Subcutaneous abdominal adipose tissue (tissue), 5 donors: ENCODE results near the gene DCC.

ENCODE experiments used
- H3K27ac ChIP-seq: one replicate; pipeline ENCODE4 v1.7.0; 2013; ENCODE audit warnings: low read depth, mild to moderate bottlenecking, inconsistent platforms, low read length, moderate library complexity
- H3K27me3 ChIP-seq, 5 donors: one replicate each; pipeline ENCODE4 v1.7.0; 2013; ENCODE audit warnings: low read length in 5 of 5, inconsistent platforms in 1 of 5; ENCODE audit not compliant: control insufficient read depth in 5 of 5, insufficient read depth in 4 of 5
- H3K36me3 ChIP-seq, 5 donors: one replicate each; pipeline ENCODE4 v1.7.0; 2013; ENCODE audit warnings: low read length in 5 of 5; ENCODE audit not compliant: control insufficient read depth in 5 of 5, insufficient read depth in 5 of 5
- H3K4me1 ChIP-seq, 5 donors: one replicate each; pipeline ENCODE4 v1.7.0; 2013; ENCODE audit warnings: low read length in 5 of 5, mild to moderate bottlenecking in 3 of 5, moderate library complexity in 1 of 5; ENCODE audit not compliant: control insufficient read depth in 5 of 5, insufficient read depth in 5 of 5
- H3K4me3 ChIP-seq, 5 donors: one replicate each; pipeline ENCODE4 v1.7.0; 2013; ENCODE audit warnings: low read length in 5 of 5, low read depth in 1 of 5
- H3K9ac ChIP-seq, 5 donors: one replicate each; pipeline ENCODE4 v1.7.0; 2013; ENCODE audit warnings: low read length in 5 of 5, mild to moderate bottlenecking in 4 of 5, moderate library complexity in 3 of 5
- H3K9me3 ChIP-seq, 5 donors: one replicate each; pipeline ENCODE4 v1.7.0; 2013; ENCODE audit warnings: low read length in 5 of 5; ENCODE audit not compliant: control insufficient read depth in 5 of 5
- donor health status: healthy.
- donor health status: healthy.
- donor health status: healthy.
- donor health status: healthy.
- donor health status: healthy.

The DCC gene

GRCh38 chr18:53526101-53526870, 1186.3 kb downstream of the DCC start:
- Histone ChIP-seq H3K27me3 (no peaks in the 10 kb centered on the region), H3K9me3 (peaks cover 0 to 3% (median 0%) of the 10 kb centered on the region in 5 donors), H3K4me1 (no peaks in the 10 kb centered on the region), H3K27ac (no peak overlapping the region), H3K36me3 (no peaks in the 10 kb centered on the region), H3K9ac (no peak overlapping the region), H3K4me3 (no peak overlapping the region)

- Histone ChIP-seq H3K4me1 (no peaks in the 10 kb centered on the region), H3K9me3 (peaks cover 0 to under 1% (median 0%) of the 10 kb centered on the region in 5 donors), H3K4me3 (no peak overlapping the region), H3K27me3 (no peaks in the 10 kb centered on the region), H3K27ac (no peak overlapping the region), H3K36me3 (no peaks in the 10 kb centered on the region), H3K9ac (no peak overlapping the region)
Observed at GRCh38 chr18:53527365-53527764, 1187.4 kb downstream of the DCC start.

GRCh38 chr18:53531187-53531586, 1191.2 kb downstream of the DCC start:
- H3K27ac ChIP-seq: no peak overlapping the region
- H3K9me3 ChIP-seq: no peaks in the 10 kb centered on the region
- no peak overlapping the region for H3K9ac ChIP-seq

GRCh38 chr18:53531896-53532295, 1191.9 kb downstream of the DCC start:
- Histone ChIP-seq H3K9ac (no peak overlapping the region), H3K27ac (no peak overlapping the region), H3K9me3 (no peaks in the 10 kb centered on the region), H3K36me3 (no peaks in the 10 kb centered on the region), H3K4me1 (peaks cover 0 to 5% (median 0%) of the 10 kb centered on the region in 5 donors), H3K27me3 (no peaks in the 10 kb centered on the region), H3K4me3 (no peak overlapping the region)

More at GRCh38 chr18:53531187-53531586, 1191.2 kb downstream of the DCC start:
- no peak overlapping the region for H3K4me3 ChIP-seq
- no peaks in the 10 kb centered on the region for H3K27me3 ChIP-seq
- no peaks in the 10 kb centered on the region for H3K36me3 ChIP-seq
- peaks cover 0 to 5% (median 0%) of the 10 kb centered on the region in 5 donors for H3K4me1 ChIP-seq

DNA sequence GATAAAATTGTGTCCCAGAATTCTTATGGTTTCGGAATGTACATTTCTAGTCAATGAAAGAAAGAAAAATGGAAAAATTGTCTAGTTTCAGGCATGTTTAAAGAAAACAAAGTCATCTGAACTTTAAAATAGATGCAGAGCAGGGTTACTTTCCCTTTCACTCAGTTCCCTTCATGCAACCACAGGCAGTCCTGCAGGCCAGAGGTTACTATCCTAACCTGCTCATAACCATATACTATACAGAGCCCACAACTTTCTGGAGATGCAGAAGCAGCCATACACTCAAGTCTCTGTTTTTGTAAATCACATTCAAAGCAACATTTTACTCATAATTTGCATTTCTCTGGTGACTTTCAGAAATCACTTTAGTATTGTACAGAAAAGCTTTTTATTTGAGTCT, 1194.2 kb downstream of the DCC start:
- Histone ChIP-seq H3K9me3 (no peaks in the 10 kb centered on the region), H3K9ac (no peak overlapping the region), H3K4me1 (peaks cover 0 to 5% (median 0%) of the 10 kb centered on the region in 5 donors), H3K27ac (no peak overlapping the region), H3K27me3 (no peaks in the 10 kb centered on the region), H3K4me3 (no peak overlapping the region), H3K36me3 (no peaks in the 10 kb centered on the region)

- Histone ChIP-seq H3K36me3 (no peaks in the 10 kb centered on the region), H3K9ac (no peak overlapping the region), H3K27ac (no peak overlapping the region), H3K4me3 (no peak overlapping the region), H3K4me1 (peaks cover 0 to 5% (median 0%) of the 10 kb centered on the region in 5 donors), H3K27me3 (no peaks in the 10 kb centered on the region), H3K9me3 (no peaks in the 10 kb centered on the region)
Observed at GRCh38 chr18:53534695-53535094, 1194.7 kb downstream of the DCC start.

- H3K9ac ChIP-seq: no peak overlapping the region
- no peaks in the 10 kb centered on the region for H3K36me3 ChIP-seq
- peaks cover 0 to 5% (median 0%) of the 10 kb centered on the region in 5 donors for H3K4me1 ChIP-seq
- no peak overlapping the region for H3K4me3 ChIP-seq
- no peak overlapping the region for H3K27ac ChIP-seq
- H3K9me3 ChIP-seq: no peaks in the 10 kb centered on the region
- H3K27me3 ChIP-seq: no peaks in the 10 kb centered on the region
Observed at GRCh38 chr18:53536908-53537307, 1196.9 kb downstream of the DCC start.

DNA sequence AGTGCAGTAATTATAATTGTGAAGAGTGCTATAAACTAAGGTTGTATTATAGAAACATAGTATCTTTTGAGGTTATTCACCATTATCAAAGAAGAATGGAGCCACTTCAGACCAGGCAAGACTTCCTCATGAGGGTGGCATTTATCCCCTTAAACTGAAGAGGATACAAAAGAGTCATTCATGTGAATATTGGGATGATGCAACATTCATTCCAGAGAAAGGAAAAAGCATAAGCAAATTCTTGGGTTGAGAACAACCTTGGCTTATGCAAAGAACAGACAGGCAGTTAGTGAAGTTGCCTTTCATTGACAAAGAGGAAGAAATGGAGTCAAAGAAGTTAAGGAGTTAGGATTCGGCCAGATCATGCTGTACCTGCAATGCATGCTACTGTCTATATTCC, 1201.9 kb downstream of the DCC start:
- H3K9ac ChIP-seq: no peak overlapping the region

DNA sequence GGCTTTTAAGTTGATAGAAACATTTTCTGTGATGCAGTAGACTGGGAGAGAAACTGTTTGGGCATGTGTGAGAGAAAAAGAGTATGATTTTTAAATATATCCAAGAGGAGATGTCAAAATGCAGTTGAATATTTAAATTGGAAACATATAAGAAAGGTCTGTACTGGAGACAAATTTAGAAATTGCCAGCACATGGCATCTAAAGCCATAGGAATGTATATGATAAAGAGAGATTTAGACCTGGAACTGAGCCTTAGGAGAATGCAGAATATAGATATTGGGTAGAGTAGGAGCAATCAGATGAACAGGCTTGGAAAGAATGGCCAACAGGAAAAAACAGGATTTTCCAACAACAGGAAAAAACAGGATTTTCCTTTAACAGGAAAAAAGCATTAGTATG, 1203.7 kb downstream of the DCC start:
- H3K9ac ChIP-seq: no peak overlapping the region
- H3K9me3 ChIP-seq: no peaks in the 10 kb centered on the region
- no peaks in the 10 kb centered on the region for H3K4me1 ChIP-seq
- H3K4me3 ChIP-seq: peak overlapping the region in 1 of 5 donors; percentile 23
- no peaks in the 10 kb centered on the region for H3K36me3 ChIP-seq
- no peaks in the 10 kb centered on the region for H3K27me3 ChIP-seq
- no peak overlapping the region for H3K27ac ChIP-seq

More for the DNA sequence above, 1201.9 kb downstream of the DCC start:
- H3K36me3 ChIP-seq: no peaks in the 10 kb centered on the region
- H3K27me3 ChIP-seq: no peaks in the 10 kb centered on the region
- no peaks in the 10 kb centered on the region for H3K9me3 ChIP-seq
- no peak overlapping the region for H3K4me3 ChIP-seq
- H3K4me1 ChIP-seq: no peaks in the 10 kb centered on the region
- H3K27ac ChIP-seq: no peak overlapping the region

- Histone ChIP-seq H3K27me3 (no peaks in the 10 kb centered on the region), H3K27ac (no peak overlapping the region), H3K9me3 (no peaks in the 10 kb centered on the region), H3K9ac (no peak overlapping the region), H3K4me1 (no peaks in the 10 kb centered on the region), H3K4me3 (no peak overlapping the region), H3K36me3 (no peaks in the 10 kb centered on the region)
Observed at GRCh38 chr18:53544917-53545316, 1204.9 kb downstream of the DCC start.
